Neuronal stem cell (in vitro differentiated cells): Measurements from ENCODE around the gene ARHGAP23.

Source experiments
- DNase-seq: peaks from one replicate; pipeline ENCODE4 v3.0.0-alpha.2; 2013; ENCODE audit warnings: low spot score
- H2AFZ ChIP-seq: one replicate; pipeline ENCODE4 v1.6.1; 2013; ENCODE audit warnings: mild to moderate bottlenecking, low read length, inconsistent platforms
- H2AK5ac ChIP-seq: 2 replicates; pipeline ENCODE4 v1.6.1; 2013; ENCODE audit warnings: low read depth, mild to moderate bottlenecking, inconsistent platforms, low read length, moderate library complexity, mixed read lengths
- H2BK120ac ChIP-seq: 2 replicates; pipeline ENCODE4 v1.6.1; 2013; ENCODE audit warnings: low read depth, mild to moderate bottlenecking, inconsistent platforms, low read length, moderate library complexity, mixed read lengths
- H2BK12ac ChIP-seq: one replicate; pipeline ENCODE4 v1.6.1; 2013; ENCODE audit warnings: low read length, inconsistent platforms
- H2BK15ac ChIP-seq: 2 replicates; pipeline ENCODE4 v1.6.1; 2013; ENCODE audit warnings: mild to moderate bottlenecking, low read length, inconsistent platforms, mixed read lengths
- H2BK5ac ChIP-seq: one replicate; pipeline ENCODE4 v1.6.1; 2013; ENCODE audit warnings: inconsistent platforms, mild to moderate bottlenecking, low read length, moderate library complexity
- H3K14ac ChIP-seq: one replicate; pipeline ENCODE4 v1.6.1; 2013; ENCODE audit warnings: low read length, inconsistent platforms
- H3K18ac ChIP-seq: 2 replicates; pipeline ENCODE4 v1.6.1; 2013; ENCODE audit warnings: low read length, inconsistent platforms
- H3K23ac ChIP-seq: 2 replicates; pipeline ENCODE4 v1.6.1; 2013; ENCODE audit warnings: low read depth, mild to moderate bottlenecking, mixed read lengths, low read length, inconsistent platforms; ENCODE audit not compliant: poor library complexity
- H3K27ac ChIP-seq: replicated peaks from 3 replicates; pipeline ENCODE4 v1.5.1; 2013; ENCODE audit warnings: low read length, inconsistent platforms
- H3K27me3 ChIP-seq, 3 experiments: 2 replicates each; pipeline ENCODE4 v1.6.1; 2013; ENCODE audit warnings: low read length in 3 of 3, mild to moderate bottlenecking in 2 of 3, inconsistent platforms in 1 of 3, low read depth in 1 of 3, mixed read lengths in 1 of 3, moderate library complexity in 1 of 3; ENCODE audit not compliant: control insufficient read depth in 3 of 3, insufficient read depth in 3 of 3
- H3K36me3 ChIP-seq, 2 donors: replicated peaks in 1 of 2; 2 replicates each; pipeline ENCODE4 v1.6.1; 2013; ENCODE audit warnings: low read length in 2 of 2; ENCODE audit not compliant: control insufficient read depth in 2 of 2, insufficient read depth in 2 of 2
- H3K4ac ChIP-seq: 2 replicates; pipeline ENCODE4 v1.6.1; 2013; ENCODE audit warnings: inconsistent platforms, mild to moderate bottlenecking, low read length, moderate library complexity
- H3K4me1 ChIP-seq, 2 donors: 1 replicate in 1 of 2; 2 replicates in 1 of 2; pipeline ENCODE4 v1.6.1; 2013; ENCODE audit warnings: low read length in 2 of 2, low read depth in 1 of 2; ENCODE audit not compliant: control insufficient read depth in 2 of 2, insufficient read depth in 1 of 2
- H3K4me2 ChIP-seq: one replicate; pipeline ENCODE4 v1.6.1; 2013; ENCODE audit warnings: mild to moderate bottlenecking, low read length, inconsistent platforms; ENCODE audit not compliant: insufficient read depth, poor library complexity, severe bottlenecking
- H3K4me3 ChIP-seq, 2 donors: 2 replicates each; pipeline ENCODE4 v1.5.1; 2013; ENCODE audit warnings: low read length in 2 of 2, mild to moderate bottlenecking in 2 of 2, inconsistent platforms in 1 of 2, moderate library complexity in 1 of 2
- H3K79me1 ChIP-seq: one replicate; pipeline ENCODE4 v1.6.1; 2013; ENCODE audit warnings: low read depth, mild to moderate bottlenecking, inconsistent platforms, low read length, moderate library complexity
- H3K9ac ChIP-seq: one replicate; pipeline ENCODE4 v1.6.1; 2013; ENCODE audit warnings: mild to moderate bottlenecking, low read depth, low read length, inconsistent platforms; ENCODE audit not compliant: poor library complexity
- H3K9me3 ChIP-seq, 2 donors: replicated peaks in 1 of 2; 2 replicates each; pipeline versions ENCODE3 to v1.6.1; 2013; ENCODE audit warnings: low read length in 2 of 2, mild to moderate bottlenecking in 2 of 2, inconsistent platforms in 1 of 2, low read depth in 1 of 2, mixed read lengths in 1 of 2, moderate library complexity in 1 of 2; ENCODE audit not compliant: control insufficient read depth in 2 of 2, insufficient read depth in 1 of 2
- H4K8ac ChIP-seq: one replicate; pipeline ENCODE4 v1.6.1; 2013; ENCODE audit warnings: low read depth, mild to moderate bottlenecking, inconsistent platforms, low read length, moderate library complexity
- H4K91ac ChIP-seq: one replicate; pipeline ENCODE4 v1.6.1; 2013; ENCODE audit warnings: low read length, low read depth, mild to moderate bottlenecking, inconsistent platforms; ENCODE audit not compliant: poor library complexity
- WGBS, 2 donors: extraction: QIAGEN DNeasy Blood & Tissue Kit; methylation state at CpG; one replicate each; pipeline ENCODE4 v1.1.7; 2013; ENCODE audit warnings: missing lambda C conversion rate in 2 of 2, mixed read lengths in 1 of 2; ENCODE audit not compliant: insufficient read length in 2 of 2, insufficient replicate concordance in 1 of 2; ENCODE audit errors: extremely low coverage in 2 of 2; 5-methylcytosine and 5-hydroxymethylcytosine counted together

ARHGAP23 gene

DNA sequence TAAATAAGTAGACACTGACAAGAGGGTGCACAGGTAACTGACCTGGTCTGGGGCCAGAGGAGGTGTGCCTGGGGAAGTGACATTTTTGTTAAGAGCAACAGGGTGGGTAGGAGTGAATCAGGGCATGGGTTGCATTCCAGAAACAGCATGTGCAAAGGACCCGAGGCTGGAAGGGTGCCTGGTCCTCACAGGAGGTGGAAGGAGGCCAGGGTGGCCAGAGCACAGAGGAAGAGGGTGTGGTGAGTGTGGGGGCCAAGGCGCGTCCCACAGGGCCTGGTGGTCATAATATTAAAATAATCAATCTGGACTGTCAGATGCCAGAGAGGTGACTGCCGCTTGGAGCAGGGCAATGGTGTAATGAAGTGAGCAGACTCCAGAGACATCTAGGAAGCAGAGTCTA, 14.3 kb downstream of the ARHGAP23 start:
- Histone ChIP-seq H2BK120ac (no peak overlapping the region), H2AK5ac (no peak overlapping the region), H3K9me3 (no peaks in the 10 kb centered on the region), H3K9ac (no peak overlapping the region), H3K4ac (no peak overlapping the region), H3K4me2 (no peak overlapping the region), H4K8ac (no peak overlapping the region), H2AFZ (no peak overlapping the region), H3K4me1 (peaks cover 4 to 8% of the 10 kb centered on the region in 2 donors), H2BK12ac (no peak overlapping the region), H3K23ac (no peak overlapping the region), H3K27ac (no peak overlapping the region), H2BK15ac (no peak overlapping the region), H2BK5ac (no peak overlapping the region), H3K4me3 (peak overlapping the region in 1 of 2 donors; percentile 28), H3K79me1 (no peaks in the 10 kb centered on the region), H4K91ac (no peak overlapping the region), H3K18ac (no peak overlapping the region), H3K27me3 (no peaks in the 10 kb centered on the region), H3K14ac (no peak overlapping the region), H3K36me3 (no peaks in the 10 kb centered on the region)
- no peak for DNase-seq
- no CpG with 5 or more reads among the region's 4 CpGs for WGBS, 2 donors

DNA sequence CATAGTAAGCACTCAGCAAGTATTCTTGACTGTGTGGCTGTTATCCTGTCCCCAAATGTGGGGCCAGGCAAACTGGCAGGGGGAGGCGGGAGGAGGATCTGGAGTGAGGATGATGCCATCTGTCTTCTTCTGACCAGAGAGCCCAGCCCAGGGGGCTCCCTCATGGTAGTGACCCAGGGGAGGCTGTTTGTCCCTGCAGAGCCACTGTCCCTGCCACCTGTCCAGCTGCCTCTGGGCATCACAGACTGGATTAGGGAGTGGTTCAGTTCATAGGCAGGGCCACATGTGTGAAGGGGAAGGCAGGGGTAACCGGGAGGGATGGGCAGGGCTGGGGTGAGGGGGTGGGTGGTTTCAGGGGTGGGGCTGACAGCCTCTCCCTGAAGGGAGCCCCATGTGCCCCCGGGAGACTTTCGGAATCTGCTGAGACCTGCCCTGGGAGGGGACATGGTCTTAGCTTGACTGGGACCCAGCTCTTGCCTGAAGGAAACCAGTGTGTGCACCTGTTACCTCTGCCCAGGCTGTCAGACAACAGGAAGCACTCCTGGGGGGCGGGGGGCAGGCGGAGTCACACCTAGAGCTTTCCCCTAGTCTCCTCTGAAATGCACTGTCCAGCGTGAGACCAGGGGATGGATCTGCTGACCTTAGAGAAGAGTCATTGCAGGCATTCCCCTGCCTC, 15.2 kb downstream of the ARHGAP23 start:
- peak overlapping the region; percentile 91 for H2AK5ac ChIP-seq
- H3K36me3 ChIP-seq, result no peaks in the 10 kb centered on the region
- no peak overlapping the region for H3K4ac ChIP-seq
- no peak overlapping the region for H3K4me3 ChIP-seq
- H3K18ac ChIP-seq, result peak overlapping the region; percentile 11
- no peak overlapping the region for H3K9ac ChIP-seq
- H2BK5ac ChIP-seq, result no peak overlapping the region
- H4K8ac ChIP-seq, result no peak overlapping the region
- H2BK12ac ChIP-seq, result no peak overlapping the region
- no peak overlapping the region for H3K27ac ChIP-seq
- H3K79me1 ChIP-seq, result no peaks in the 10 kb centered on the region
- H2AFZ ChIP-seq, result no peak overlapping the region
- no peaks in the 10 kb centered on the region for H3K27me3 ChIP-seq
- no peak overlapping the region for H4K91ac ChIP-seq
- peak overlapping the region; percentile 26 for H3K14ac ChIP-seq
- no peak overlapping the region for H2BK15ac ChIP-seq
- DNase-seq, result no peak
- H2BK120ac ChIP-seq, result no peak overlapping the region
- H3K4me1 ChIP-seq, result peaks cover 4 to 9% of the 10 kb centered on the region in 2 donors
- no peak overlapping the region for H3K4me2 ChIP-seq
- no CpG with 5 or more reads among the region's 7 CpGs for WGBS, 2 donors
- no peak overlapping the region for H3K23ac ChIP-seq
- H3K9me3 ChIP-seq, result no peaks in the 10 kb centered on the region

DNA sequence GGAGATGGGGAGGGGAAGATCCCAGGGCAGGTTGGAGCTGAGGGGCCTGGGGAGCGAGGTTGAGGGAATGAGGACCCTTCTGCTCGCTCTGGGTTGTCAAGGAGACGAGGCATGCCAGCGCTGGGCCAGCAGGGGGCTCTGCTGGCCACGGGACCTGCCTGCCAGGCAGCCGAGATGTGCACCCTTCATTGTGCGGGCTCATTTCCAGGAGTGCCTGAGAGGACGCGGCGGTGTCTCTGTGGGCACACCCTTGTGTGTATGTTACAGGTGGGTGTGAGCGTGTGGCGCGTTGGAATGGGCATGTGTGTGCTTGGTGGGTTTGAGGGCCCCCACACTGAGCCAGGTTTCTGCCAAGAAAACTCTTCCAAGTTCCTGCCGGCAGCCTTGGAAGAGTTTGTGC, 15.9 kb downstream of the ARHGAP23 start:
- Histone ChIP-seq H3K4ac (no peak overlapping the region), H2AFZ (peak overlapping the region; percentile 45), H2BK15ac (no peak overlapping the region), H3K9ac (no peak overlapping the region), H4K8ac (no peak overlapping the region), H3K27ac (no peak overlapping the region), H3K27me3 (no peaks in the 10 kb centered on the region), H2BK120ac (no peak overlapping the region), H4K91ac (no peak overlapping the region), H3K4me1 (peaks cover 4 to 11% of the 10 kb centered on the region in 2 donors), H3K4me2 (no peak overlapping the region), H2BK5ac (no peak overlapping the region), H3K4me3 (no peak overlapping the region), H3K18ac (peak overlapping the region; percentile 73), H3K9me3 (no peaks in the 10 kb centered on the region), H2BK12ac (no peak overlapping the region), H3K36me3 (no peaks in the 10 kb centered on the region), H2AK5ac (peak overlapping the region; percentile 70), H3K79me1 (no peaks in the 10 kb centered on the region), H3K14ac (no peak overlapping the region), H3K23ac (no peak overlapping the region)
- no CpG with 5 or more reads among the region's 14 CpGs for WGBS, 2 donors
- no peak for DNase-seq

DNA sequence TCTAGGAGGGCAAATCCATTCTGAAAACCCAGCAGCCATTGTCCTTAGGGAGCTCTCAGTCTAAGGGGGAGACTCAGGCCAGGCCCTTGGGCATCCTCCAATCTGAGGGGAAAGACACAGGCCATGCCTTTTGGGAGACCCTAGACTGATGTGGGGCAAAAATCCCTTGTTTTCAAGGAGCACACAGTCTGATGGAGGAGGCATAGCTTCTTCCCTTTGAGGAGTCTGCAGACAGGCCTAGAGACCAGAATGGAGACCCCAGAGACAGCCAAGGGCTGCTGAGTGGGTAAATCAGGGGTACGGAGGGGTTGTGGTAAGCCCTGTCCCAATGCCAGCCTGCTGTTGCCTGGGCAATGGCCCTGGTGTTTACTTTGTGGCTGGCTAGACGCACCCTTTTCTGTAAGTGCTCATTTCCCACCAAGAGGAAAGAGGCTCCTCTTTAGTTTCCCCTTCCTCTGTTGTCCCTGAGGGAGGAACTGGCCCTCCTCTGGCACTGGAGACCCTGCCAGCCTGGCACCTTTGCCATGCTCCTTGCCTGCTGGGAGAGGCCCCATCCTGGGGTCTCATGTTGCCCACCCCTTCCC, 19.3 kb downstream of the ARHGAP23 start:
- Histone ChIP-seq H3K4me3 (no peak overlapping the region), H2BK120ac (no peak overlapping the region), H2AFZ (no peak overlapping the region), H3K14ac (no peak overlapping the region), H2BK15ac (no peak overlapping the region), H2AK5ac (peak overlapping the region; percentile 95), H2BK5ac (no peak overlapping the region), H4K8ac (no peak overlapping the region), H3K9me3 (no peaks in the 10 kb centered on the region), H3K4me1 (peaks cover 34 to 37% of the 10 kb centered on the region in 2 donors), H3K4me2 (no peak overlapping the region), H3K36me3 (no peaks in the 10 kb centered on the region), H3K18ac (peak overlapping the region; percentile 2), H3K27me3 (no peaks in the 10 kb centered on the region), H3K23ac (no peak overlapping the region), H3K9ac (no peak overlapping the region), H3K27ac (no peak overlapping the region), H3K79me1 (no peaks in the 10 kb centered on the region), H2BK12ac (no peak overlapping the region), H3K4ac (peak overlapping the region; percentile 24), H4K91ac (peak overlapping the region; percentile 3)
- WGBS, 2 donors, result no CpG with 5 or more reads among the region's 2 CpGs
- DNase-seq, result no peak
